ENCODE measurements around the gene PPFIBP1.

GRCh38 chr12:27506645-27507189 is 17.3 kb upstream of the PPFIBP1 start:
- TF ChIP-seq POLR2A (IDR thresholded peaks at IDR 0.05) (no peak), CTCF (IDR thresholded peaks at IDR 0.05) (no peak)
